ENCODE results near the gene ENOX1. TPM values are rescaled to one million over a fixed set of nuclear protein-coding genes. Genes with fewer than 3 reads are reported as not detected.

ENOX1 gene
- total and polyA plus RNA-seq, 2 donors = 4.0 to 5.7 TPM

- H3K36me3 ChIP-seq (ENCODE audit: control insufficient read depth in 2 of 2, insufficient read depth in 2 of 2, low read length in 1 of 2) = no peaks in the 10 kb centered on the region
- H3K27me3 ChIP-seq (ENCODE audit: control insufficient read depth in 2 of 2, insufficient read depth in 1 of 2, low read length in 1 of 2) = no peaks in the 10 kb centered on the region
- H3K27ac ChIP-seq (ENCODE audit: low read depth in 1 of 2, low read length in 1 of 2) = no peak overlapping the region
- no peaks in the 10 kb centered on the region for H3K9me3 ChIP-seq (ENCODE audit: control insufficient read depth in 2 of 2, insufficient read depth in 1 of 2, low read length in 1 of 2)
- no peak for DNase-seq (ENCODE audit: low read depth in 6 of 9, low spot score in 9 of 9)
- H3K4me3 ChIP-seq (ENCODE audit: low read length in 2 of 2) = no peak overlapping the region
- 98% methylated on average over 1 of the region's 1 CpG for WGBS
- no peaks in the 10 kb centered on the region for H3K4me1 ChIP-seq (ENCODE audit: control insufficient read depth in 2 of 2, insufficient read depth in 2 of 2, low read length in 2 of 2)
Measured at GRCh38 chr13:43258771-43259170, 528.0 kb downstream of the ENOX1 start.

GRCh38 chr13:43257765-43258164 is 529.0 kb downstream of the ENOX1 start:
- DNase-seq (ENCODE audit: low read depth in 6 of 9, low spot score in 9 of 9) = no peak
- H3K9me3 ChIP-seq (ENCODE audit: control insufficient read depth in 2 of 2, insufficient read depth in 1 of 2, low read length in 1 of 2) = no peaks in the 10 kb centered on the region
- H3K27me3 ChIP-seq (ENCODE audit: control insufficient read depth in 2 of 2, insufficient read depth in 1 of 2, low read length in 1 of 2) = no peaks in the 10 kb centered on the region
- no peak overlapping the region for H3K4me3 ChIP-seq (ENCODE audit: low read length in 2 of 2)
- H3K4me1 ChIP-seq (ENCODE audit: control insufficient read depth in 2 of 2, insufficient read depth in 2 of 2, low read length in 2 of 2) = no peaks in the 10 kb centered on the region
- H3K27ac ChIP-seq (ENCODE audit: low read depth in 1 of 2, low read length in 1 of 2) = no peak overlapping the region
- H3K36me3 ChIP-seq (ENCODE audit: control insufficient read depth in 2 of 2, insufficient read depth in 2 of 2, low read length in 1 of 2) = no peaks in the 10 kb centered on the region

- H3K36me3 ChIP-seq (ENCODE audit: control insufficient read depth in 2 of 2, insufficient read depth in 2 of 2, low read length in 1 of 2) = no peaks in the 10 kb centered on the region
- H3K27me3 ChIP-seq (ENCODE audit: control insufficient read depth in 2 of 2, insufficient read depth in 1 of 2, low read length in 1 of 2) = no peaks in the 10 kb centered on the region
- no peak for DNase-seq (ENCODE audit: low read depth in 6 of 9, low spot score in 9 of 9)
- 96% methylated on average over 5 of the region's 5 CpGs for WGBS
- H3K4me3 ChIP-seq (ENCODE audit: low read length in 2 of 2) = no peak overlapping the region
- H3K27ac ChIP-seq (ENCODE audit: low read depth in 1 of 2, low read length in 1 of 2) = no peak overlapping the region
- no peaks in the 10 kb centered on the region for H3K4me1 ChIP-seq (ENCODE audit: control insufficient read depth in 2 of 2, insufficient read depth in 2 of 2, low read length in 2 of 2)
- no peaks in the 10 kb centered on the region for H3K9me3 ChIP-seq (ENCODE audit: control insufficient read depth in 2 of 2, insufficient read depth in 1 of 2, low read length in 1 of 2)
Measured at GRCh38 chr13:43251961-43252360, 534.8 kb downstream of the ENOX1 start.

- 31% methylated on average over 3 of the region's 3 CpGs for WGBS
Measured at GRCh38 chr13:43246382-43246781, 540.4 kb downstream of the ENOX1 start.

GRCh38 chr13:43245374-43245964 is 541.3 kb downstream of the ENOX1 start:
- WGBS = 98% methylated on average over 8 of the region's 8 CpGs
- Histone ChIP-seq H3K27me3 (ENCODE audit: control insufficient read depth in 2 of 2, insufficient read depth in 1 of 2, low read length in 1 of 2) (no peaks in the 10 kb centered on the region), H3K4me3 (ENCODE audit: low read length in 2 of 2) (no peak overlapping the region), H3K4me1 (ENCODE audit: control insufficient read depth in 2 of 2, insufficient read depth in 2 of 2, low read length in 2 of 2) (peaks cover 0 to 9% of the 10 kb centered on the region in 2 donors), H3K27ac (ENCODE audit: low read depth in 1 of 2, low read length in 1 of 2) (no peak overlapping the region), H3K36me3 (ENCODE audit: control insufficient read depth in 2 of 2, insufficient read depth in 2 of 2, low read length in 1 of 2) (no peaks in the 10 kb centered on the region), H3K9me3 (ENCODE audit: control insufficient read depth in 2 of 2, insufficient read depth in 1 of 2, low read length in 1 of 2) (no peaks in the 10 kb centered on the region)
- DNase-seq (ENCODE audit: low read depth in 6 of 9, low spot score in 9 of 9) = no peak

More at GRCh38 chr13:43246382-43246781, 540.4 kb downstream of the ENOX1 start:
- peaks cover 0 to 9% of the 10 kb centered on the region in 2 donors for H3K4me1 ChIP-seq (ENCODE audit: control insufficient read depth in 2 of 2, insufficient read depth in 2 of 2, low read length in 2 of 2)
- H3K27ac ChIP-seq (ENCODE audit: low read depth in 1 of 2, low read length in 1 of 2) = no peak overlapping the region
- DNase-seq (ENCODE audit: low read depth in 6 of 9, low spot score in 9 of 9) = peak in 4 of 9 donors; percentile 2 to 46 (median 14)
- H3K9me3 ChIP-seq (ENCODE audit: control insufficient read depth in 2 of 2, insufficient read depth in 1 of 2, low read length in 1 of 2) = no peaks in the 10 kb centered on the region
- H3K27me3 ChIP-seq (ENCODE audit: control insufficient read depth in 2 of 2, insufficient read depth in 1 of 2, low read length in 1 of 2) = no peaks in the 10 kb centered on the region
- H3K4me3 ChIP-seq (ENCODE audit: low read length in 2 of 2) = no peak overlapping the region
- H3K36me3 ChIP-seq (ENCODE audit: control insufficient read depth in 2 of 2, insufficient read depth in 2 of 2, low read length in 1 of 2) = no peaks in the 10 kb centered on the region

- peaks cover 0 to 9% of the 10 kb centered on the region in 2 donors for H3K4me1 ChIP-seq (ENCODE audit: control insufficient read depth in 2 of 2, insufficient read depth in 2 of 2, low read length in 2 of 2)
- no peaks in the 10 kb centered on the region for H3K36me3 ChIP-seq (ENCODE audit: control insufficient read depth in 2 of 2, insufficient read depth in 2 of 2, low read length in 1 of 2)
- H3K27me3 ChIP-seq (ENCODE audit: control insufficient read depth in 2 of 2, insufficient read depth in 1 of 2, low read length in 1 of 2) = no peaks in the 10 kb centered on the region
- H3K9me3 ChIP-seq (ENCODE audit: control insufficient read depth in 2 of 2, insufficient read depth in 1 of 2, low read length in 1 of 2) = no peaks in the 10 kb centered on the region
- no peak for DNase-seq (ENCODE audit: low read depth in 6 of 9, low spot score in 9 of 9)
- no peak overlapping the region for H3K4me3 ChIP-seq (ENCODE audit: low read length in 2 of 2)
- no peak overlapping the region for H3K27ac ChIP-seq (ENCODE audit: low read depth in 1 of 2, low read length in 1 of 2)
- WGBS = 90% methylated on average over 5 of the region's 5 CpGs
Measured at GRCh38 chr13:43244481-43244880, 542.3 kb downstream of the ENOX1 start.

GRCh38 chr13:43243711-43244110 is 543.1 kb downstream of the ENOX1 start:
- DNase-seq (ENCODE audit: low read depth in 6 of 9, low spot score in 9 of 9) = no peak
- no peaks in the 10 kb centered on the region for H3K9me3 ChIP-seq (ENCODE audit: control insufficient read depth in 2 of 2, insufficient read depth in 1 of 2, low read length in 1 of 2)
- H3K36me3 ChIP-seq (ENCODE audit: control insufficient read depth in 2 of 2, insufficient read depth in 2 of 2, low read length in 1 of 2) = no peaks in the 10 kb centered on the region
- no peak overlapping the region for H3K27ac ChIP-seq (ENCODE audit: low read depth in 1 of 2, low read length in 1 of 2)
- no peak overlapping the region for H3K4me3 ChIP-seq (ENCODE audit: low read length in 2 of 2)
- no peaks in the 10 kb centered on the region for H3K27me3 ChIP-seq (ENCODE audit: control insufficient read depth in 2 of 2, insufficient read depth in 1 of 2, low read length in 1 of 2)
- 61% methylated on average over 2 of the region's 2 CpGs for WGBS
- peaks cover 0 to 9% of the 10 kb centered on the region in 2 donors for H3K4me1 ChIP-seq (ENCODE audit: control insufficient read depth in 2 of 2, insufficient read depth in 2 of 2, low read length in 2 of 2)

GRCh38 chr13:43242040-43242439 is 544.7 kb downstream of the ENOX1 start:
- Histone ChIP-seq H3K36me3 (ENCODE audit: control insufficient read depth in 2 of 2, insufficient read depth in 2 of 2, low read length in 1 of 2) (no peaks in the 10 kb centered on the region), H3K9me3 (ENCODE audit: control insufficient read depth in 2 of 2, insufficient read depth in 1 of 2, low read length in 1 of 2) (no peaks in the 10 kb centered on the region), H3K4me1 (ENCODE audit: control insufficient read depth in 2 of 2, insufficient read depth in 2 of 2, low read length in 2 of 2) (peaks cover 0 to 9% of the 10 kb centered on the region in 2 donors), H3K4me3 (ENCODE audit: low read length in 2 of 2) (no peak overlapping the region), H3K27me3 (ENCODE audit: control insufficient read depth in 2 of 2, insufficient read depth in 1 of 2, low read length in 1 of 2) (no peaks in the 10 kb centered on the region), H3K27ac (ENCODE audit: low read depth in 1 of 2, low read length in 1 of 2) (no peak overlapping the region)
- no peak for DNase-seq (ENCODE audit: low read depth in 6 of 9, low spot score in 9 of 9)
- WGBS = 95% methylated on average over 1 of the region's 1 CpG

GRCh38 chr13:43240278-43240677 is 546.5 kb downstream of the ENOX1 start:
- no peak for DNase-seq (ENCODE audit: low read depth in 6 of 9, low spot score in 9 of 9)
- H3K36me3 ChIP-seq (ENCODE audit: control insufficient read depth in 2 of 2, insufficient read depth in 2 of 2, low read length in 1 of 2) = no peaks in the 10 kb centered on the region

More at GRCh38 chr13:43240278-43240677, 546.5 kb downstream of the ENOX1 start:
- Histone ChIP-seq H3K4me3 (ENCODE audit: low read length in 2 of 2) (no peak overlapping the region), H3K9me3 (ENCODE audit: control insufficient read depth in 2 of 2, insufficient read depth in 1 of 2, low read length in 1 of 2) (no peaks in the 10 kb centered on the region), H3K27ac (ENCODE audit: low read depth in 1 of 2, low read length in 1 of 2) (no peak overlapping the region), H3K4me1 (ENCODE audit: control insufficient read depth in 2 of 2, insufficient read depth in 2 of 2, low read length in 2 of 2) (peaks cover 0 to 2% of the 10 kb centered on the region in 2 donors), H3K27me3 (ENCODE audit: control insufficient read depth in 2 of 2, insufficient read depth in 1 of 2, low read length in 1 of 2) (no peaks in the 10 kb centered on the region)
